ENCODE results near the gene OSBPL9. TPM values are rescaled to one million over a fixed set of nuclear protein-coding genes. Genes with fewer than 3 reads are reported as not detected.
"Not testable (repeated sequence)": the region's sequence is repeated elsewhere in the genome, so short reads cannot be mapped to it uniquely, and the experiment has no call there.

OSBPL9 gene
- total RNA-seq, 1 donor from 2014 or later = 91.2 TPM

GRCh38 chr1:51644020-51644419, 27.1 kb downstream of the OSBPL9 start:
- H3K27ac Mint-ChIP-seq (ENCODE audit: unreplicated experiment) = peak overlapping the region; percentile 72
- no peak for DNase-seq (ENCODE audit: low spot score)
- H3K4me1 Mint-ChIP-seq (ENCODE audit: unreplicated experiment) = peaks cover 6% of the 10 kb centered on the region
- no peak for TF ChIP-seq CTCF (IDR thresholded peaks at IDR 0.05; ENCODE audit: unreplicated experiment)
- H3K36me3 Mint-ChIP-seq (ENCODE audit: low read depth, unreplicated experiment) = peaks cover 4% of the 10 kb centered on the region
- no peak overlapping the region for H3K4me3 Mint-ChIP-seq (ENCODE audit: unreplicated experiment)
- H3K27me3 Mint-ChIP-seq (ENCODE audit: unreplicated experiment) = no peaks in the 10 kb centered on the region
- H3K9me3 Mint-ChIP-seq (ENCODE audit: unreplicated experiment) = no peaks in the 10 kb centered on the region

GRCh38 chr1:51644533-51645197, 27.8 kb downstream of the OSBPL9 start:
- TF ChIP-seq CTCF (IDR thresholded peaks at IDR 0.05; ENCODE audit: unreplicated experiment) = no peak
- Mint-ChIP-seq H3K4me1 (ENCODE audit: unreplicated experiment) (peaks cover 9% of the 10 kb centered on the region), H3K36me3 (ENCODE audit: low read depth, unreplicated experiment) (peaks cover 4% of the 10 kb centered on the region), H3K9me3 (ENCODE audit: unreplicated experiment) (no peaks in the 10 kb centered on the region), H3K27me3 (ENCODE audit: unreplicated experiment) (no peaks in the 10 kb centered on the region), H3K4me3 (ENCODE audit: unreplicated experiment) (no peak overlapping the region), H3K27ac (ENCODE audit: unreplicated experiment) (no peak overlapping the region)
- DNase-seq (ENCODE audit: low spot score) = no peak

DNA sequence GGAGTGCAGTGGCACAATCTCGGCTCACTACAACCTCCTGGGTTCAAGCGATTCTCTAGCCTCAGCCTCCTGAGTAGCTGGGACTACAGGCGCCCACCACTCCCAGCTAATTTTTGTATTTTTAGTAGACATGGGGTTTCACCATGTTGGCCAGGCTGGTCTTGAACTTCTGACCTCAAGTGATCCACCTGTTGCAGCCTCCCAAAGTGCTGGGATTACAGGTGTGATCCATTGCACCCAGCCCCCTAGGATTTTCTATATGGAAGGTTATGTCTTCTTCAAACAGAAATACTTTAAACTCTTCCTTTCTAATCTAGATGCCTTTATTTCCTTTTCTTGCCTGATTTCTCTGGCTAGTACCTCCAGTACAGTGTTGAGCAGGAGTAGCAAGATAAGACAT, 29.7 kb downstream of the OSBPL9 start:
- DNase-seq (ENCODE audit: low spot score); H3K9me3 Mint-ChIP-seq (ENCODE audit: unreplicated experiment); H3K4me3 Mint-ChIP-seq (ENCODE audit: unreplicated experiment); H3K36me3 Mint-ChIP-seq (ENCODE audit: low read depth, unreplicated experiment); H3K27me3 Mint-ChIP-seq (ENCODE audit: unreplicated experiment); H3K27ac Mint-ChIP-seq (ENCODE audit: unreplicated experiment): not testable (repeated sequence)
- peaks cover 10% of the 10 kb centered on the region for H3K4me1 Mint-ChIP-seq (ENCODE audit: unreplicated experiment)

DNA sequence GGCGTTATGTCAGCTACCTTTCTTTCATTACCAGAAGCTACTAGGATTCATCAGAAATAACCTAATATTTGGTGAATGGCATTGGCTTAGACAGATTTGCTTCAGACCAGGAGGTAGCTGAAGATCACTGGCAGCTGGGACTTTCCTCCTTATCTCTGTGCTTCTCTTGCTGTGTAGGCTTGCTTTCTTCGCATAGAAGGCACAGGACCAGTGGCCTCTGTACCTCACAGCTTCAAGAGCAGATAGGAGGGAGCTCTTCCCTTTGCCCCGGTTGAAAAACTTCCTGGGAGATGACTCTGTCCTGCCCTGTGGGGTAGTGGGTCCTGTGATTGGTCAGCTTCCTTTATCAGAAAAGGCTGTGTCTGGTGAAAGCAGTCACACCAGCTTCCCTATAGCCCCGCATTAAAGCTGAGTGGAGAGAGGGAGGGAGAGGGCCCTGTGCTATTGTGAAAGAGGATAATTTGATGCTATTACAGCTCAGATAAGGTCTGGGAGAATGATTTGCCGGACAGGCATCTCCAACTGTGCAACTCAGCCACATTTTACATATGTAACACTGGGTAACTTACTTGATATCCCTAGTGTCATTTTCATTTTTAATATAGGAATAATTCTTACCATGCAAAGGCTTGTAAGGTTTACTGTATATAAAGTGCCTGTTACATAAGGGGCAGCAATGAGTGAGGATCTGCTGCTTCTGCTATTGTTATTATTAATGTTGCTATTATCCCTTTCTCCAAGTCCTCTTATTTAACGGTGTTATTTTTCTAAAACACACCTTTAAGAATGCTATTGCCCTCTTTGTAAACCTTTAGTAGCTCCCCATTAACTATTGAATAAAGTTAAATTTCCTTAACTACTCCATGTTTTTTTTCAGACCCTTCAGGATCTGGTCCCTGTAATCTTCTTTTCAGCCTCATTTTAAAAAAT, 31.6 kb downstream of the OSBPL9 start:
- no peak for TF ChIP-seq CTCF (IDR thresholded peaks at IDR 0.05; ENCODE audit: unreplicated experiment)
- H3K4me3 Mint-ChIP-seq (ENCODE audit: unreplicated experiment) = no peak overlapping the region
- peaks cover 2% of the 10 kb centered on the region for H3K36me3 Mint-ChIP-seq (ENCODE audit: low read depth, unreplicated experiment)
- no peaks in the 10 kb centered on the region for H3K9me3 Mint-ChIP-seq (ENCODE audit: unreplicated experiment)
- H3K27ac Mint-ChIP-seq (ENCODE audit: unreplicated experiment) = no peak overlapping the region
- peaks cover 1% of the 10 kb centered on the region for H3K27me3 Mint-ChIP-seq (ENCODE audit: unreplicated experiment)
- H3K4me1 Mint-ChIP-seq (ENCODE audit: unreplicated experiment) = peaks cover 10% of the 10 kb centered on the region
- no peak for DNase-seq (ENCODE audit: low spot score)

DNA sequence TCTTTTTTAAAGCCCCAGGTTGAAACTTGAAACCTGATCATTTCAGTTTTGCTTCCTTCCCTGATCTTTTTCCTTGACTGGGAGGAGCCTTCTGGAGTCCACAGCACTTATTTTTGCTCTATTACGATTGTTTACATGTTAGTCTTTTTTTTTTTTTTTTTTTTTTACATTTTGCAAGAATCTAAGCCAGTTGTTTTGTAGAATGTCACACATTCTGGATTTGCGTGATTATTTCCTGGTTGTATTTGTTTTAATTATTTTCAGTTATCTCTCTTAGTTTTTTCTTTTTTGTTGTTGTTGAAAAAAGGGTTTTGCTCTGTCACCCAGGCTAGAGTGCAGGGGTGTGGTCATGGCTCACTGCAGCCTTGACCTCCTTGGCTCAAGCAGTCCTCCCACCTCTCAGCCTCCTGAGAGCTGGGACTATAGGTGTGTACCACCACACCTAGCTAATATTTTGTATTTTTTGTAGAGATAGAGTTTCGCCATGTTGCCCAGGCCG, 32.8 kb downstream of the OSBPL9 start:
- H3K27me3 Mint-ChIP-seq (ENCODE audit: unreplicated experiment) = peaks cover 1% of the 10 kb centered on the region
- DNase-seq (ENCODE audit: low spot score) = no peak
- H3K4me1 Mint-ChIP-seq (ENCODE audit: unreplicated experiment) = peaks cover 10% of the 10 kb centered on the region
- H3K36me3 Mint-ChIP-seq (ENCODE audit: low read depth, unreplicated experiment) = no peaks in the 10 kb centered on the region
- peak overlapping the region; percentile 62 for H3K27ac Mint-ChIP-seq (ENCODE audit: unreplicated experiment)
- no peaks in the 10 kb centered on the region for H3K9me3 Mint-ChIP-seq (ENCODE audit: unreplicated experiment)
- TF ChIP-seq CTCF (IDR thresholded peaks at IDR 0.05; ENCODE audit: unreplicated experiment) = no peak
- no peak overlapping the region for H3K4me3 Mint-ChIP-seq (ENCODE audit: unreplicated experiment)
